ENCODE results near the gene SLC25A11. TPM values are rescaled to one million over a fixed set of nuclear protein-coding genes. Genes with fewer than 3 reads are reported as not detected.
A peak's percentile ranks its signal among the peaks of the same experiment; 100 is the strongest.

SLC25A11 gene
- total RNA-seq, 4 donors from 2014 or later: 38.9 to 74.2 (median 47.1) TPM

GRCh38 chr17:4971826-4972225 lies 32.0 kb upstream of the SLC25A11 start:
- no peak for ATAC-seq (ENCODE audit: low FRiP score)
- no peak for TF ChIP-seq CTCF (IDR thresholded peaks at IDR 0.05)
- no peak for DNase-seq (ENCODE audit: low spot score)

GRCh38 chr17:4970273-4970672 lies 30.4 kb upstream of the SLC25A11 start:
- no peak for TF ChIP-seq CTCF (IDR thresholded peaks at IDR 0.05)
- ATAC-seq (ENCODE audit: low FRiP score): no peak
- no peak for DNase-seq (ENCODE audit: low spot score)

- ATAC-seq (ENCODE audit: low FRiP score) (no peak), DNase-seq (ENCODE audit: low spot score) (no peak)
- TF ChIP-seq CTCF (IDR thresholded peaks at IDR 0.05): no peak
Observed at GRCh38 chr17:4969551-4970173, 29.8 kb upstream of the SLC25A11 start.

- TF ChIP-seq CTCF (IDR thresholded peaks at IDR 0.05): no peak
- ATAC-seq (ENCODE audit: low FRiP score): peak; percentile 8
- no peak for DNase-seq (ENCODE audit: low spot score)
Observed at GRCh38 chr17:4969047-4969550, 29.3 kb upstream of the SLC25A11 start.

GRCh38 chr17:4968486-4969046 lies 28.7 kb upstream of the SLC25A11 start:
- no peak for DNase-seq (ENCODE audit: low spot score)
- TF ChIP-seq CTCF (IDR thresholded peaks at IDR 0.05): no peak
- ATAC-seq (ENCODE audit: low FRiP score): no peak

GRCh38 chr17:4967539-4968485 lies 28.0 kb upstream of the SLC25A11 start, which contains the start of gene SPAG7:
SPAG7 (minus strand) TSS chr17:4967817; CDS start chr17:4967804, 13 bp downstream.
- DNase-seq (ENCODE audit: low spot score): peak; percentile 79
- no peak for TF ChIP-seq CTCF (IDR thresholded peaks at IDR 0.05)
- peak; percentile 87 for ATAC-seq (ENCODE audit: low FRiP score)

Measured in omental fat pad (tissue), 4 donors.